Right kidney (tissue), 9 donors: ENCODE data around the gene CEP19.
"Not testable (repeated sequence)": the region's sequence is repeated elsewhere in the genome, so short reads cannot be mapped to it uniquely, and the experiment has no call there.

Source experiments
- DNase-seq: peaks from one replicate; pipeline ENCODE4 v3.0.0-alpha.2; 2016
- long read RNA-seq, 8 donors: transcript quantifications; one replicate each; lab custom pipeline, GENCODE V29; 2026

CEP19 gene
- long read RNA-seq, donor 1: 0 reads
- long read RNA-seq, donor 2, partial matches to known transcripts: 0 of 9 reads
- long read RNA-seq, donor 2, other reads (novel, unspliced or antisense): 6 of 9 reads
- long read RNA-seq, donor 3, partial matches to known transcripts: 0 of 2 reads
- long read RNA-seq, donor 3, other reads (novel, unspliced or antisense): 0 of 2 reads
- long read RNA-seq, donor 4, partial matches to known transcripts: 0 of 1 reads
- long read RNA-seq, donor 4, other reads (novel, unspliced or antisense): 0 of 1 reads
- long read RNA-seq, donor 5, partial matches to known transcripts: 0 of 3 reads
- long read RNA-seq, donor 5, other reads (novel, unspliced or antisense): 0 of 3 reads
- long read RNA-seq, donor 6, partial matches to known transcripts: 5 of 24 reads
- long read RNA-seq, donor 6, other reads (novel, unspliced or antisense): 18 of 24 reads
- long read RNA-seq, donor 7, partial matches to known transcripts: 0 of 1 reads
- long read RNA-seq, donor 7, other reads (novel, unspliced or antisense): 0 of 1 reads
- long read RNA-seq, donor 8, partial matches to known transcripts: 0 of 1 reads
- long read RNA-seq, donor 8, other reads (novel, unspliced or antisense): 0 of 1 reads

GRCh38 chr3:196711838-196712513 lies at the start of gene CEP19, which contains the start of gene PIGX:
Gene CEP19, minus strand, starts transcription at chr3:196712250. Its CDS starts 3,593 bp downstream, at chr3:196708657.
Gene PIGX, plus strand, starts transcription at chr3:196712377.
- DNase-seq: peak; percentile 99

GRCh38 chr3:196757876-196758739 lies 46.1 kb upstream of the CEP19 start:
- DNase-seq: no peak

- DNase-seq: no peak
Observed at GRCh38 chr3:196756732-196757131, 44.7 kb upstream of the CEP19 start.

GRCh38 chr3:196754091-196754981 lies 42.3 kb upstream of the CEP19 start:
- no peak for DNase-seq

- DNase-seq: no peak
Observed at GRCh38 chr3:196753201-196753600, 41.2 kb upstream of the CEP19 start.

- no peak for DNase-seq
Observed at GRCh38 chr3:196749125-196749524, 37.1 kb upstream of the CEP19 start.

GRCh38 chr3:196743569-196743968 lies 31.5 kb upstream of the CEP19 start:
- not testable (repeated sequence) for DNase-seq

GRCh38 chr3:196741249-196741889 lies 29.3 kb upstream of the CEP19 start:
- peak; percentile 12 for DNase-seq

- no peak for DNase-seq
Observed at GRCh38 chr3:196740481-196741248, 28.6 kb upstream of the CEP19 start.

- DNase-seq: peak; percentile 95
Observed at GRCh38 chr3:196739671-196740480, 27.8 kb upstream of the CEP19 start, which contains the start of gene PAK2. Gene PAK2, plus strand, starts transcription at chr3:196739857. Its CDS starts 42,790 bp downstream, at chr3:196782647.

- no peak for DNase-seq
Observed at GRCh38 chr3:196737655-196738054, 25.6 kb upstream of the CEP19 start.

- DNase-seq: no peak
Observed at GRCh38 chr3:196736670-196737374, 24.8 kb upstream of the CEP19 start.

- no peak for DNase-seq
Observed at GRCh38 chr3:196735751-196736150, 23.7 kb upstream of the CEP19 start.

- no peak for DNase-seq
Observed at GRCh38 chr3:196726788-196727675, 15.0 kb upstream of the CEP19 start.

GRCh38 chr3:196721097-196721496 lies 9.0 kb upstream of the CEP19 start:
- DNase-seq: no peak

- DNase-seq: not testable (repeated sequence)
Observed at GRCh38 chr3:196717162-196717561, 5.1 kb upstream of the CEP19 start.
